Esophagus muscularis mucosa (tissue), 3 donors: Measurements from ENCODE around the gene COL6A3.

Experiments
- POLR2A ChIP-seq: fragments of 450-650 bp; IDR thresholded peaks from one replicate; pipeline ENCODE4 v1.6.1; 2017; ENCODE audit warnings: antibody characterized with exemption, moderate library complexity, mild to moderate bottlenecking, low read depth
- POLR2AphosphoS5 ChIP-seq, 2 donors: sonication (generic); formaldehyde crosslinking; IDR thresholded peaks; one replicate each; pipeline ENCODE4 v1.6.1; 2017; ENCODE audit warnings: antibody characterized with exemption in 2 of 2
- TF ChIP-seq, protein P1 (sequence below), 3 experiments: fragments of 200-600 bp in 2 of 3; fragments of 450-650 bp in 1 of 3; sonication (generic) in 2 of 3; IDR thresholded peaks; one replicate each; pipeline ENCODE4 v1.5.1; 2017 to 2019; ENCODE audit warnings: antibody characterized with exemption in 3 of 3, mild to moderate bottlenecking in 2 of 3, moderate library complexity in 1 of 3

DNA sequence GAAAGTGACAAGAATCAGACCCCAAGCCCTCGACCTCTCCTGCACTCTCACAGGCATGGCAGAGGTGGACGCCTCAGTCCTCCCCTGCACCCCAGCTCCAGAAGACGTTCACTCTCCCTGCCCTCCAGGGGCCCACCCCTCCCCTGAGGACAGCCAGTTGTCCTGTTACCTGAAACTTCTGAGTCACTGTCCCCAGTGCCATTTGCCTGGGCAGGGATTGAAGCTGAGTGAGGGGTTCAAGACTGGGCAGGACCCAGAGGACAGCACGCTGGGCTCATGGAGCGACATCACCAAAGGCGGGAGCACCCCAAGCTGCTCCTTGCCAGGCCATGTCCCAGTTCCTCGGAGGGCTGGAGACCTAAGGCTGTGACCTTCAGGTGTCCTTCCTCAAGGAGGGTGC lies 34.2 kb upstream of the COL6A3 start:
- no peak for TF ChIP-seq POLR2A
- TF ChIP-seq, protein P1, sequence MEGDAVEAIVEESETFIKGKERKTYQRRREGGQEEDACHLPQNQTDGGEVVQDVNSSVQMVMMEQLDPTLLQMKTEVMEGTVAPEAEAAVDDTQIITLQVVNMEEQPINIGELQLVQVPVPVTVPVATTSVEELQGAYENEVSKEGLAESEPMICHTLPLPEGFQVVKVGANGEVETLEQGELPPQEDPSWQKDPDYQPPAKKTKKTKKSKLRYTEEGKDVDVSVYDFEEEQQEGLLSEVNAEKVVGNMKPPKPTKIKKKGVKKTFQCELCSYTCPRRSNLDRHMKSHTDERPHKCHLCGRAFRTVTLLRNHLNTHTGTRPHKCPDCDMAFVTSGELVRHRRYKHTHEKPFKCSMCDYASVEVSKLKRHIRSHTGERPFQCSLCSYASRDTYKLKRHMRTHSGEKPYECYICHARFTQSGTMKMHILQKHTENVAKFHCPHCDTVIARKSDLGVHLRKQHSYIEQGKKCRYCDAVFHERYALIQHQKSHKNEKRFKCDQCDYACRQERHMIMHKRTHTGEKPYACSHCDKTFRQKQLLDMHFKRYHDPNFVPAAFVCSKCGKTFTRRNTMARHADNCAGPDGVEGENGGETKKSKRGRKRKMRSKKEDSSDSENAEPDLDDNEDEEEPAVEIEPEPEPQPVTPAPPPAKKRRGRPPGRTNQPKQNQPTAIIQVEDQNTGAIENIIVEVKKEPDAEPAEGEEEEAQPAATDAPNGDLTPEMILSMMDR (IDR thresholded peaks at IDR 0.05) = no peak
- TF ChIP-seq POLR2AphosphoS5 (IDR thresholded peaks at IDR 0.05) = no peak
